Lower lobe of right lung (tissue), 2 donors: Measurements from ENCODE around the gene SKOR1. TPM values are rescaled to one million over a fixed set of nuclear protein-coding genes. Genes with fewer than 3 reads are reported as not detected.

Experiments used
- ATAC-seq, 2 donors: fragments of 200-7000 bp; cut with Tn5 transposase; one replicate each; pipeline ENCODE4 v1.9.1; 2020 to 2022; ENCODE audit warnings: mild to moderate bottlenecking in 2 of 2, moderate library complexity in 2 of 2
- DNase-seq: peaks from one replicate; pipeline ENCODE4 v3.0.0-alpha.2; 2020
- H3K27ac ChIP-seq: fragments of 200-600 bp; one replicate; pipeline ENCODE4 v1.8.0; 2022
- H3K27me3 ChIP-seq: fragments of 200-600 bp; one replicate; pipeline ENCODE4 v1.8.0; 2022; ENCODE audit warnings: low read depth
- H3K36me3 ChIP-seq: fragments of 200-600 bp; one replicate; pipeline ENCODE4 v1.8.0; 2022; ENCODE audit warnings: mild to moderate bottlenecking
- H3K4me1 ChIP-seq: fragments of 200-600 bp; one replicate; pipeline ENCODE4 v1.8.0; 2022
- H3K4me3 ChIP-seq: fragments of 200-600 bp; one replicate; pipeline ENCODE4 v1.8.0; 2022; ENCODE audit warnings: mild to moderate bottlenecking
- H3K9me3 ChIP-seq: fragments of 200-600 bp; one replicate; pipeline ENCODE4 v1.8.0; 2022
- intact Hi-C: fragments of 100-400 bp; cut with DNase I; formaldehyde crosslinking; loops from one replicate; pipeline ENCODE4 v1.11.0; 2022
- total RNA-seq: library from RNA; stranded (reverse); fragmentation: NEBNext Ultra II Directional; extraction: Animal tissue kit (Norgen Biotek cat#: 25700); gene quantifications from one replicate; pipeline ENCODE4 v1.2.1, GENCODE V29; 2021
- TF ChIP-seq, protein P1 (sequence below): fragments of 200-600 bp; IDR thresholded peaks from one replicate; pipeline ENCODE4 v1.8.0; 2022; ENCODE audit warnings: antibody characterized with exemption, mild to moderate bottlenecking
- donor health status: DM: no; HTN: yes; CAD: no; lungs with severe emphysema.

Gene SKOR1
- total RNA-seq, 1 donor from 2014 or later = 0.41 TPM

DNA sequence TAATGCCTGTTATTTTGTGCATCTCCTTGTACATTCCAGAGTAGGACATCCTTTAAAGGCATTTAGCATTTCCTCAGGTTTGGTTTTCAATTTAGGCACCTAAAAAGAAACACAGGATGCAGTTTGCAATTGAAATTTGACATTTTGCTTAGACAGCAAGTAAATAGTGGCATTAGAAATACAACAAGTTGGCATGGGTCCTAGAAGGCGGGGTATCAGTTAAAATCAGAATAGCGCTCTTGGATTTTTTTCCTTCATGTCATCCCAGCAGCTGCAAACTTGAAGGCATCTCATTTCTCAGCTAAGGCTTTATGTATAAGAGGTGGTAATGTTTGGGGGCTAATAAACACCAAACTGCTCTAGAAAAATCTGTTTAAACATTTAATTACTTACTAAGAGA lies 47.5 kb upstream of the SKOR1 start:
- intact Hi-C loops = no loop called here
- H3K4me1 ChIP-seq = no peaks in the 10 kb centered on the region
- H3K9me3 ChIP-seq = no peaks in the 10 kb centered on the region
- H3K27me3 ChIP-seq = no peaks in the 10 kb centered on the region
- TF ChIP-seq, protein P1, sequence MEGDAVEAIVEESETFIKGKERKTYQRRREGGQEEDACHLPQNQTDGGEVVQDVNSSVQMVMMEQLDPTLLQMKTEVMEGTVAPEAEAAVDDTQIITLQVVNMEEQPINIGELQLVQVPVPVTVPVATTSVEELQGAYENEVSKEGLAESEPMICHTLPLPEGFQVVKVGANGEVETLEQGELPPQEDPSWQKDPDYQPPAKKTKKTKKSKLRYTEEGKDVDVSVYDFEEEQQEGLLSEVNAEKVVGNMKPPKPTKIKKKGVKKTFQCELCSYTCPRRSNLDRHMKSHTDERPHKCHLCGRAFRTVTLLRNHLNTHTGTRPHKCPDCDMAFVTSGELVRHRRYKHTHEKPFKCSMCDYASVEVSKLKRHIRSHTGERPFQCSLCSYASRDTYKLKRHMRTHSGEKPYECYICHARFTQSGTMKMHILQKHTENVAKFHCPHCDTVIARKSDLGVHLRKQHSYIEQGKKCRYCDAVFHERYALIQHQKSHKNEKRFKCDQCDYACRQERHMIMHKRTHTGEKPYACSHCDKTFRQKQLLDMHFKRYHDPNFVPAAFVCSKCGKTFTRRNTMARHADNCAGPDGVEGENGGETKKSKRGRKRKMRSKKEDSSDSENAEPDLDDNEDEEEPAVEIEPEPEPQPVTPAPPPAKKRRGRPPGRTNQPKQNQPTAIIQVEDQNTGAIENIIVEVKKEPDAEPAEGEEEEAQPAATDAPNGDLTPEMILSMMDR = no peak
- no peaks in the 10 kb centered on the region for H3K36me3 ChIP-seq
- DNase-seq (no peak), ATAC-seq (no peak)
- H3K4me3 ChIP-seq = no peak overlapping the region
- H3K27ac ChIP-seq = no peak overlapping the region

- Histone ChIP-seq H3K36me3 (no peaks in the 10 kb centered on the region), H3K4me3 (no peak overlapping the region), H3K27me3 (no peaks in the 10 kb centered on the region), H3K9me3 (no peaks in the 10 kb centered on the region), H3K4me1 (no peaks in the 10 kb centered on the region), H3K27ac (no peak overlapping the region)
- DNase-seq (no peak), ATAC-seq (no peak)
- intact Hi-C loops = no loop called here
- TF ChIP-seq, protein P1 = no peak
Measured at GRCh38 chr15:67778968-67779548, 46.3 kb upstream of the SKOR1 start.

DNA sequence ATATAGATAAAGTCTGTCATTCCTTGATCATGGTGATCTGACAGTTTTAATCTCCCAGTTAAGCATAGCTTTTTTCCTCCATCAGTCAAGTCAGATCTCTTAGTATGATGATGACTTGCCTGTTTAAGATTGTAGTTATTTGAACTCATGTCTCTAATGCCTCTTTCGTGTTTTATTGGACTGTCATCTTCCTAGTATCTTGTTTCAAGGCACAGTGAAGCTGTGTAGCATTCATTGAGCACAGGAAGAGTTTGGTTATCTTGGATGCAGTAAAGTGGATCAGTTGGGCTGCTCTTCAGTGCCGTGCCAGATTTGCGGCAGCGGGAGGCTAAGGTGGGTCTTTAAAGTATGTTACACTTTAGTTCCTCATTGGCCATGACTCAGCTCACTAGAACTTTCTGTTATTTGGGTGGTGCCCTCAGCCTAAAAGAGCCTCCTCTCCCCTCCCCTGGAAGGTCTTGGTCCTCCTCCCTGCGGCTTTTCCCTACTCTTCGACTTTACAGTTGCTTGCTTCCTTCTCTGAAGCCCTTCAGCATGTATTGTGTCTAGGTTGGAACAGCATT lies 45.7 kb upstream of the SKOR1 start:
- ATAC-seq = peak in 1 of 2 donors; percentile 37
- DNase-seq = no peak
- Histone ChIP-seq H3K4me1 (no peaks in the 10 kb centered on the region), H3K9me3 (no peaks in the 10 kb centered on the region), H3K27ac (no peak overlapping the region), H3K27me3 (no peaks in the 10 kb centered on the region), H3K4me3 (no peak overlapping the region), H3K36me3 (no peaks in the 10 kb centered on the region)
- intact Hi-C loops = no loop called here
- TF ChIP-seq, protein P1 = no peak

- TF ChIP-seq, protein P1 = no peak
- H3K27me3 ChIP-seq = no peaks in the 10 kb centered on the region
- no peaks in the 10 kb centered on the region for H3K9me3 ChIP-seq
- H3K4me1 ChIP-seq = no peaks in the 10 kb centered on the region
- H3K36me3 ChIP-seq = no peaks in the 10 kb centered on the region
- no peak for DNase-seq
- no peak for ATAC-seq
- intact Hi-C loops = no loop called here
- H3K4me3 ChIP-seq = no peak overlapping the region
- no peak overlapping the region for H3K27ac ChIP-seq
Measured at GRCh38 chr15:67781061-67781460, 44.2 kb upstream of the SKOR1 start.

DNA sequence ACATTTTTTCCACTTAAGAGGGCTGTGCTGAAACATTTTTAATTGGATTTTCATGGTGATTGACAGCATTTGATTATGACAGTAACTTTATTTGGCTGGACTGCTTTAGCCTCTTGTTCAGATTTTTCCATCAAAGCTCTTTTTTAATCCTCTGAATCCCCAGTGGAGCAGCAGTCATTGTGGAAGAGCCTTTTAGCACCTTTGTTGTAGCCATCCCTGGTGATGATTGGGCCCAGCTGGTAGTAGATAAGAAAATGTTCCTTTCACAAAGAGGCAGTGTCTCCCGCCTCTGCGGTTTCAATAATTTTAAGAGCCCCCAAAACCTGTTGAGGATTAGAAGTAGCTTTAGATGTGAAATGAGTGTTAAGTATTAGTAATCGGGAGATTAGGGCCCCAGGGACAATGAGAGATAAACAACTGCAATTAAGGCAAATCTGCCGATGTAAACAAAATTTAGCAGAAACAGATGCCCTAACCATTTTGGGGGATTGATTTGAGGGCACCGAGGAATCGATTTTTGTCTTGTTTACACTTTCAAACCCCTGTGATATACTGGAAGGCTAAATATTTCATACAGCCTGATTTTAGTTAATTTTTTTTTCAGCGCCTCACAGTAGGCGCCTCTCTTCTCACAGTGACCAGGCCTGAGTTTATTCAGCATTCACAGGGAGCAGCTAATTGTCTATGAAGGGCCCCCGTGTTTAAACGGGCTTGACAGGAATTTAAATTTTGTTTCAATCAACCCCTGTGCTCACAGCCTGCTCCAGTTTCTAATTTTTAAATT lies 43.2 kb upstream of the SKOR1 start:
- H3K36me3 ChIP-seq = no peaks in the 10 kb centered on the region
- DNase-seq (no peak), ATAC-seq (no peak)
- H3K4me1 ChIP-seq = no peaks in the 10 kb centered on the region
- no peaks in the 10 kb centered on the region for H3K9me3 ChIP-seq
- no peak overlapping the region for H3K27ac ChIP-seq
- no peak overlapping the region for H3K4me3 ChIP-seq
- no peaks in the 10 kb centered on the region for H3K27me3 ChIP-seq
- TF ChIP-seq, protein P1 = no peak
- intact Hi-C loops = no loop called here
